Transverse colon (tissue), 4 donors: Measurements from ENCODE around the gene C12orf60. TPM values are rescaled to one million over a fixed set of nuclear protein-coding genes. Genes with fewer than 3 reads are reported as not detected.

Experiments used
- DNase-seq: peaks from one replicate; pipeline ENCODE4 v3.0.0-alpha.2; 2019
- H3K27ac ChIP-seq, 4 donors: fragments of 200-600 bp; sonication (generic); 2 replicates each; pipeline ENCODE4 v1.5.1; 2016 to 2018; ENCODE audit warnings: inconsistent platforms in 4 of 4
- H3K27me3 ChIP-seq: fragments of 200-600 bp; sonication (generic); 2 replicates; pipeline ENCODE4 v1.5.1; 2017; ENCODE audit warnings: inconsistent platforms
- H3K36me3 ChIP-seq, 4 donors: fragments of 200-600 bp; sonication (generic); 2 replicates each; pipeline ENCODE4 v1.5.1; 2017 to 2019; ENCODE audit warnings: inconsistent platforms in 4 of 4
- H3K4me1 ChIP-seq, 4 donors: fragments of 200-600 bp; sonication (generic); 2 replicates each; pipeline ENCODE4 v1.5.1; 2017 to 2020; ENCODE audit warnings: inconsistent platforms in 4 of 4
- H3K4me3 ChIP-seq, 4 donors: fragments of 200-600 bp; sonication (generic); 1 replicate in 1 of 4; 2 replicates in 3 of 4; pipeline versions ENCODE4 v1.5.1 to v1.6.1; 2017 to 2019; ENCODE audit warnings: inconsistent platforms in 4 of 4
- H3K9me3 ChIP-seq, 2 donors: fragments of 200-600 bp; sonication (generic); 2 replicates each; pipeline ENCODE4 v1.5.1; 2017 to 2019; ENCODE audit warnings: inconsistent platforms in 2 of 2
- EP300 ChIP-seq: sonication (generic); formaldehyde crosslinking; IDR thresholded peaks from one replicate; pipeline ENCODE4 v1.6.1; 2017; ENCODE audit warnings: antibody characterized with exemption, low read depth
- POLR2A ChIP-seq: fragments of 450-650 bp; IDR thresholded peaks from one replicate; pipeline ENCODE4 v1.6.1; 2016; ENCODE audit warnings: antibody characterized with exemption, mild to moderate bottlenecking, moderate library complexity
- POLR2AphosphoS5 ChIP-seq, 3 donors: sonication (generic); formaldehyde crosslinking; IDR thresholded peaks; one replicate each; pipeline ENCODE4 v1.6.1; 2016; ENCODE audit warnings: antibody characterized with exemption in 3 of 3
- WGBS, 2 donors: methylation state at CpG; one replicate each; pipeline ENCODE4 v1.1.5; 2018; ENCODE audit warnings: low coverage in 1 of 2; 5-methylcytosine and 5-hydroxymethylcytosine counted together
- in situ Hi-C, 4 donors: fragments of 200-750 bp; cut with MboI; loops; one replicate each; pipeline versions ENCODE4 v1.15.0 to v1.15.1; 2017; ENCODE audit warnings: low sequenced_read_pairs in 3 of 4, low pct_ligation_motif_present in 1 of 4, low pct_unique_long_range_greater_than_20kb in 1 of 4
- intact Hi-C: fragments of 100-400 bp; cut with DNase I; formaldehyde crosslinking; loops from one replicate; pipeline ENCODE4 v1.15.1; 2023; ENCODE audit warnings: low total_unique reads
- total RNA-seq, 4 donors: library from RNA; depleted of rRNA; stranded (reverse); fragments of >200 nt; gene quantifications; one replicate each; pipeline ENCODE4 v1.1.0, GENCODE V29; 2016
- TF ChIP-seq, protein P1 (sequence below), 5 experiments: fragments of 200-600 bp in 3 of 5; fragments of 450-650 bp in 2 of 5; sonication (generic) in 3 of 5; IDR thresholded peaks; 1 replicate in 2 of 5; 2 replicates in 3 of 5; pipeline ENCODE4 v1.5.1; 2016 to 2017; ENCODE audit warnings: antibody characterized with exemption in 5 of 5, inconsistent platforms in 3 of 5, mild to moderate bottlenecking in 2 of 5, moderate library complexity in 1 of 5

The C12orf60 gene
- total RNA-seq, 4 donors from 2014 or later, result 0.55 to 0.95 TPM; not detected in 2

DNA sequence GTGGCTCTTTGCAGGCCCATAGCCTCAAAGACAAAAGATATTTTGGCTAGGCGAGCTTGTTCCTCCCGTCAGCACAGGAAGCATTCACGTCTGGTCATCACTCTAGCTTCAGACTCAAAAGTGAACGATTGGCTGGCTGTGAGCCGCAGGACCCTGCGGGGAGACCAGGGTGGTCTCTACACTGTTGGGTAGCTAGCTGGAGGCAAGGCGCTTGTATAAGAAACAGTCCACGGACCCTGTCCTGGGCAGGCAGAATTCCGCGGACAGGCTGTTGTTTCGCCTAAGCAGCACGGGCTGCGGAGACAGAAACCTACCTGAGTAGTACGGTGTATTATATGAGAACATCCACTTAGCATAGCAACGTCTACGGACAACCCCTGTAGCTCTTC, 29.8 kb upstream of the C12orf60 start:
- Histone ChIP-seq H3K9me3 (no peaks in the 10 kb centered on the region), H3K27me3 (no peaks in the 10 kb centered on the region), H3K4me3 (peak overlapping the region in 3 of 4 donors; percentile 65 to 83 (median 76)), H3K4me1 (peaks cover 0 to 42% (median 28%) of the 10 kb centered on the region in 4 donors), H3K27ac (peak overlapping the region; percentile 94 to 99 (median 96)), H3K36me3 (no peaks in the 10 kb centered on the region)
- in situ Hi-C loops, result no loop called here
- no peak for DNase-seq
- TF ChIP-seq POLR2A (no peak), POLR2AphosphoS5 (IDR thresholded peaks at IDR 0.05) (no peak), EP300 (no peak)
- TF ChIP-seq, protein P1, sequence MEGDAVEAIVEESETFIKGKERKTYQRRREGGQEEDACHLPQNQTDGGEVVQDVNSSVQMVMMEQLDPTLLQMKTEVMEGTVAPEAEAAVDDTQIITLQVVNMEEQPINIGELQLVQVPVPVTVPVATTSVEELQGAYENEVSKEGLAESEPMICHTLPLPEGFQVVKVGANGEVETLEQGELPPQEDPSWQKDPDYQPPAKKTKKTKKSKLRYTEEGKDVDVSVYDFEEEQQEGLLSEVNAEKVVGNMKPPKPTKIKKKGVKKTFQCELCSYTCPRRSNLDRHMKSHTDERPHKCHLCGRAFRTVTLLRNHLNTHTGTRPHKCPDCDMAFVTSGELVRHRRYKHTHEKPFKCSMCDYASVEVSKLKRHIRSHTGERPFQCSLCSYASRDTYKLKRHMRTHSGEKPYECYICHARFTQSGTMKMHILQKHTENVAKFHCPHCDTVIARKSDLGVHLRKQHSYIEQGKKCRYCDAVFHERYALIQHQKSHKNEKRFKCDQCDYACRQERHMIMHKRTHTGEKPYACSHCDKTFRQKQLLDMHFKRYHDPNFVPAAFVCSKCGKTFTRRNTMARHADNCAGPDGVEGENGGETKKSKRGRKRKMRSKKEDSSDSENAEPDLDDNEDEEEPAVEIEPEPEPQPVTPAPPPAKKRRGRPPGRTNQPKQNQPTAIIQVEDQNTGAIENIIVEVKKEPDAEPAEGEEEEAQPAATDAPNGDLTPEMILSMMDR (IDR thresholded peaks at IDR 0.05), result no peak
- WGBS, 2 donors, result 37 to 40% methylated on average over 2 to 16 of the region's 16 CpGs
- intact Hi-C loops, result no loop called here

DNA sequence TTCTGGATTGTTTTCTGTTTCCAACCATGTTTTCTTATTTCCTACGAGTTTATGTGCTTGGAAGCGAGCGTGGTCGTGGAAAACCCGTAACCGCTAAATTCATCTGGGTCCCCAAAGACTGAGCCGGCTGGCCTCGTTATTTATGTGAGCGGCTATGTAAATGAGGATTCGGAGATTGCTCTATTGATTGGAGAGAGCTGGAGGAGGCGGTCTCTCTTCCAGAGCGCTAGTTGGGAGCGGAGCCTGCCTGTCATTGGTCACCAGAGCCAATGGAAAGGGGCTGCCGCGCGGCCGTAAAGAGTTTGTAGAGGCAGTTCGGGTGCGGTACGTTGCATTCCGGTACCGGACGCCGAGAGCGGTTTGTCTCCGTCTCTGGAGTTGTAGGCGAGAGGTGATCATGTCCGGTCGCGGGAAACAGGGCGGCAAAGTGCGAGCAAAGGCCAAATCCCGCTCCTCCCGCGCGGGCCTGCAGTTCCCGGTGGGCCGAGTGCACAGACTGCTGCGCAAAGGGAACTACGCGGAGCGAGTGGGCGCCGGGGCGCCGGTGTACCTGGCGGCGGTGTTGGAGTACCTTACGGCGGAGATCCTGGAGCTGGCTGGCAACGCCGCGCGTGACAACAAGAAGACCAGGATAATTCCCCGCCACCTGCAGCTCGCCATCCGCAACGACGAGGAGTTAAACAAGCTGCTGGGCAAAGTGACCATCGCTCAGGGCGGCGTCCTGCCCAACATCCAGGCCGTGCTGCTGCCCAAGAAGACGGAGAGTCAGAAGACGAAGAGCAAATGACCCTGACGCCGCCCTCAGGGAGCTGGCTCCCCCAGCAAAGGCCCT, 29.2 kb upstream of the C12orf60 start:
- intact Hi-C loops, result no loop called here
- 0 to 2% methylated on average over 9 to 57 of the region's 67 CpGs for WGBS, 2 donors
- peak; percentile 97 for DNase-seq
- Histone ChIP-seq H3K4me1 (peaks cover 0 to 36% (median 23%) of the 10 kb centered on the region in 4 donors), H3K27ac (peak overlapping the region; percentile 94 to 99 (median 96)), H3K9me3 (no peaks in the 10 kb centered on the region), H3K27me3 (no peaks in the 10 kb centered on the region), H3K4me3 (peak overlapping the region; percentile 65 to 83 (median 74)), H3K36me3 (no peaks in the 10 kb centered on the region)
- peak; percentile 100 for TF ChIP-seq POLR2A
- TF ChIP-seq POLR2AphosphoS5 (IDR thresholded peaks at IDR 0.05), result peak; percentile 99 to 100 (median 100)
- TF ChIP-seq EP300, result no peak
- TF ChIP-seq, protein P1 (IDR thresholded peaks at IDR 0.05), result peak in 1 of 5 experiments; percentile 17
- in situ Hi-C loops, result no loop called here

DNA sequence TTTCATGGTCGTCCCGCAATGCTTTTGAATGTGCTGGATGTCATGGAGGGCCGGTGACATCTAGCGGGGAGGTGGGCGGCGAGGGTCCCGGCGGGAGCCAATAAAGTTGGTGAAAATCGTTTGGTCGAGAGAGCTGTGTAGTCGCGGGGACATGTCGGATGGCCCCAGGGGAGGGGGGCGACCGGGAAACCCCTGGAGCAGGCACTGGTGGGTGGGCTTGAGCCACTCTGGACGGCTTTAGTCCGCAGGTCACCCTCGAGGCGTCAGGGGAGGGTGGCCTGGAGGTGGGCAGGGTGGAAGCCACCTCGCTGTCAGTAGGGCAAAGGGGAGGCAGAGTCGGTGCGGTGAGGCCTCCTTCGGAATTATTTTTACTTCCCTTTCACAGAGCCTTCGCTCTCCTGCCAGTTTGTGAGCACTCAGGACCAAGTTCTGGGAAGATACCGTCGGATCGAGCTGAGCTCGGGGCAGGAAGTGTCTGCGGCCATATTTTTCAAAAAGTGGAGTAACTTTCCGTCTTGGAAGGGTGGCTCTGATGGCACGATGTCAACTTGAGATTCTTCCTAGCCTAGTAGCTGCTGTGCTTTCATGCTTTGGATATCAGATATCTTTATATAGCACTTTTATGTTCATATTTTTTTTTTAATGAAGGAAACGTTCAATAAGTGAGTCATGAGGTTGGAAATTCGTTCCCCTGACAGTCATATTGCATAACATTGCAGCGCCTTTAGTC, 28.4 kb upstream of the C12orf60 start:
- TF ChIP-seq POLR2AphosphoS5 (IDR thresholded peaks at IDR 0.05), result peak in 2 of 3 donors; percentile 39 to 51
- TF ChIP-seq, protein P1 (IDR thresholded peaks at IDR 0.05), result no peak
- no peak for TF ChIP-seq EP300
- peak; percentile 6 for TF ChIP-seq POLR2A
- peaks cover 0 to 35% (median 22%) of the 10 kb centered on the region in 4 donors for H3K4me1 ChIP-seq
- no peaks in the 10 kb centered on the region for H3K9me3 ChIP-seq
- 2 to 5% methylated on average over 5 to 34 of the region's 34 CpGs for WGBS, 2 donors
- no peaks in the 10 kb centered on the region for H3K27me3 ChIP-seq
- peak overlapping the region; percentile 65 to 83 (median 74) for H3K4me3 ChIP-seq
- intact Hi-C loops, result no loop called here
- DNase-seq, result peak; percentile 59
- peak overlapping the region; percentile 94 to 99 (median 96) for H3K27ac ChIP-seq
- in situ Hi-C loops, result no loop called here
- H3K36me3 ChIP-seq, result no peaks in the 10 kb centered on the region

DNA sequence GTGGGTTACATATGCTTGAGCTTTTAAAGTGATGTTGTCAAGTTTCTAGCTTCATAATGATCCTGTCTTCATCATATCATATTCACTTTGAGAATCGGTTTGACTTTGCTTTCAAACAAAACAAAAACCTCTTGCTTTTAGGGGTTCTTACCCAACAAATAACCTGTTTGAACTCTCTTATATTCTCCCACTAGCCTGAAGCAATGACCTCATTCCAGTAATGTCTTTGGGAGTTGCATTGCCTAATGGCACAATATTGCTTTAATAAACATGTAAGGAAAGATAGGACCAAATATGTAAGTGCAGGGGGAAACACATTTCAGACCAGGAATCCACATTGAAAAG, 27.9 kb upstream of the C12orf60 start:
- intact Hi-C loops, result no loop called here
- no peak for DNase-seq

More for the DNA sequence above, 27.9 kb upstream of the C12orf60 start:
- no peaks in the 10 kb centered on the region for H3K36me3 ChIP-seq
- H3K27ac ChIP-seq, result peak overlapping the region; percentile 94 to 99 (median 96)
- H3K9me3 ChIP-seq, result no peaks in the 10 kb centered on the region
- 17 to 67% methylated on average over 1 of the region's 1 CpG for WGBS, 2 donors
- TF ChIP-seq EP300 (no peak), POLR2A (no peak), POLR2AphosphoS5 (IDR thresholded peaks at IDR 0.05) (no peak)
- TF ChIP-seq, protein P1 (IDR thresholded peaks at IDR 0.05), result no peak
- H3K27me3 ChIP-seq, result no peaks in the 10 kb centered on the region
- H3K4me3 ChIP-seq, result peak overlapping the region in 3 of 4 donors; percentile 65 to 83 (median 76)
- in situ Hi-C loops, result no loop called here
- H3K4me1 ChIP-seq, result peaks cover 0 to 35% (median 22%) of the 10 kb centered on the region in 4 donors
